OCI-LY1 (cell line): ENCODE data around the gene ATAD3C.
"Not testable (repeated sequence)": the region's sequence is repeated elsewhere in the genome, so short reads cannot be mapped to it uniquely, and the experiment has no call there.

Experiments
- EZH2 ChIP-seq: fragments of 200-600 bp; sonication (generic), shearing (Covaris generic); IDR thresholded peaks from 2 replicates; pipeline ENCODE4 v1.8.0; 2017; ENCODE audit warnings: borderline replicate concordance, mixed run types, mild to moderate bottlenecking, antibody characterized with exemption, low read length, moderate library complexity, mixed read lengths
- TF ChIP-seq, protein P1 (sequence below): fragments of 200-600 bp; sonication (generic), shearing (Covaris generic); IDR thresholded peaks from 2 replicates; pipeline ENCODE4 v1.5.1; 2017; ENCODE audit warnings: mild to moderate bottlenecking, antibody characterized with exemption, low read length, moderate library complexity, mixed read lengths

DNA sequence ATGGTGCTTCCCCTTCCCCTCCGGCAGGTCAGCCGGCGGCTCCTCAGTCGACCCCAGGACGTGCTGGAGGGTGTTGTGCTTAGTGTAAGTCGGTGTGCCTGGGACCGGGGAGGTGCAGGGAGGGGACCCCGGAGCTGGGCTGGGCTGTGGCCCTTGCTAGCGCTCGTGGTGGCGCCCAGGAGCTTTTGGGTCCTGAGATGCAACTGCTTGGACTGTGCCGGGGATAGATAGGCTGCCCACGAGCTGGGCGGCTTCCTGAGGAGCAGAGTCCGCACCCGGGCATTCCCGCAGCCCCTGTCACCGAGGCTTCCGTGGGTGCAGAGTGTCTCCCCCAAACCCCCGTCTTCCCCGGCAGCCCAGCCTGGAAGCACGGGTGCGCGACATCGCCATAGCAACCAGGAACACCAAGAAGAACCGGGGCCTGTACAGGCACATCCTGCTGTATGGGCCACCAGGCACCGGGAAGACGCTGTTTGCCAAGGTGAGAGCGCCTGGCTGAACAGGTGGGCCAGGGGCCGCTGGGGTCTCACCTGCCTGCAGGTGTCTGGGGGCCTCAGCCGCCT, 36.3 kb downstream of the ATAD3C start:
- TF ChIP-seq, protein P1, sequence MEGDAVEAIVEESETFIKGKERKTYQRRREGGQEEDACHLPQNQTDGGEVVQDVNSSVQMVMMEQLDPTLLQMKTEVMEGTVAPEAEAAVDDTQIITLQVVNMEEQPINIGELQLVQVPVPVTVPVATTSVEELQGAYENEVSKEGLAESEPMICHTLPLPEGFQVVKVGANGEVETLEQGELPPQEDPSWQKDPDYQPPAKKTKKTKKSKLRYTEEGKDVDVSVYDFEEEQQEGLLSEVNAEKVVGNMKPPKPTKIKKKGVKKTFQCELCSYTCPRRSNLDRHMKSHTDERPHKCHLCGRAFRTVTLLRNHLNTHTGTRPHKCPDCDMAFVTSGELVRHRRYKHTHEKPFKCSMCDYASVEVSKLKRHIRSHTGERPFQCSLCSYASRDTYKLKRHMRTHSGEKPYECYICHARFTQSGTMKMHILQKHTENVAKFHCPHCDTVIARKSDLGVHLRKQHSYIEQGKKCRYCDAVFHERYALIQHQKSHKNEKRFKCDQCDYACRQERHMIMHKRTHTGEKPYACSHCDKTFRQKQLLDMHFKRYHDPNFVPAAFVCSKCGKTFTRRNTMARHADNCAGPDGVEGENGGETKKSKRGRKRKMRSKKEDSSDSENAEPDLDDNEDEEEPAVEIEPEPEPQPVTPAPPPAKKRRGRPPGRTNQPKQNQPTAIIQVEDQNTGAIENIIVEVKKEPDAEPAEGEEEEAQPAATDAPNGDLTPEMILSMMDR, result not testable (repeated sequence)
- not testable (repeated sequence) for TF ChIP-seq EZH2
